Loucy (cell line): ENCODE measurements around the gene TMEM139.

Source experiments
- H2AFZ ChIP-seq: fragments of 200-600 bp; sonication (generic); 2 replicates; pipeline ENCODE4 v1.6.0; 2016; ENCODE audit warnings: antibody characterized with exemption, mild to moderate bottlenecking, low read length, moderate library complexity
- H3F3A ChIP-seq: fragments of 200-600 bp; 2 replicates; pipeline ENCODE4 v1.6.0; 2016; ENCODE audit warnings: antibody characterized with exemption, low read depth, mild to moderate bottlenecking
- H3K27me3 ChIP-seq: fragments of 200-600 bp; sonication (generic); 2 replicates; pipeline ENCODE4 v1.6.1; 2014; ENCODE audit warnings: low read length, mild to moderate bottlenecking; ENCODE audit not compliant: insufficient read depth, poor library complexity, severe bottlenecking
- H3K36me3 ChIP-seq: fragments of 200-600 bp; sonication (generic); 2 replicates; pipeline ENCODE4 v1.6.1; 2016; ENCODE audit warnings: low read length; ENCODE audit not compliant: insufficient read depth
- H3K4me1 ChIP-seq: fragments of 200-600 bp; sonication (generic); 2 replicates; pipeline ENCODE4 v1.5.1; 2014; ENCODE audit warnings: low read length, mild to moderate bottlenecking; ENCODE audit not compliant: insufficient read depth, poor library complexity, severe bottlenecking
- H3K4me2 ChIP-seq: fragments of 200-600 bp; sonication (generic); 2 replicates; pipeline ENCODE4 v1.6.0; 2014; ENCODE audit warnings: antibody characterized with exemption, low read length, low read depth, mild to moderate bottlenecking; ENCODE audit not compliant: poor library complexity, severe bottlenecking
- H3K4me3 ChIP-seq: fragments of 200-600 bp; sonication (generic); 2 replicates; pipeline ENCODE4 v1.5.1; 2014; ENCODE audit warnings: low read length, mild to moderate bottlenecking, mixed read lengths; ENCODE audit not compliant: poor library complexity, severe bottlenecking
- H3K79me2 ChIP-seq: fragments of 200-600 bp; sonication (generic); 2 replicates; pipeline ENCODE4 v1.6.1; 2014; ENCODE audit warnings: low read length; ENCODE audit not compliant: insufficient read depth
- H3K9ac ChIP-seq: fragments of 200-600 bp; sonication (generic); 2 replicates; pipeline ENCODE4 v1.6.0; 2014; ENCODE audit warnings: mild to moderate bottlenecking, low read depth, low read length, moderate library complexity; ENCODE audit not compliant: poor library complexity, severe bottlenecking
- H3K9me2 ChIP-seq: fragments of 200-600 bp; sonication (generic); replicated peaks from 2 replicates; pipeline ENCODE4 v1.6.1; 2016; ENCODE audit warnings: low read depth, low read length, mixed read lengths
- H3K9me3 ChIP-seq: fragments of 200-600 bp; sonication (generic); 2 replicates; pipeline ENCODE4 v1.6.1; 2014; ENCODE audit warnings: mild to moderate bottlenecking, antibody characterized with exemption, low read length, low read depth; ENCODE audit not compliant: insufficient read depth
- H4K20me1 ChIP-seq: fragments of 200-600 bp; sonication (generic); 2 replicates; pipeline ENCODE4 v1.6.0; 2014; ENCODE audit warnings: antibody characterized with exemption, low read length, mild to moderate bottlenecking; ENCODE audit not compliant: insufficient read depth, poor library complexity, severe bottlenecking
- EZH2phosphoT487 ChIP-seq: fragments of 200-600 bp; IDR thresholded peaks from 2 replicates; pipeline ENCODE4 v1.6.1; 2018; ENCODE audit warnings: antibody characterized with exemption, mild to moderate bottlenecking, moderate library complexity, borderline replicate concordance
- TF ChIP-seq, protein P1 (sequence below): fragments of 200-600 bp; sonication (generic); conservative IDR thresholded peaks from 2 replicates; pipeline ENCODE4 v1.5.1; 2014; ENCODE audit warnings: mild to moderate bottlenecking, antibody characterized with exemption, low read length

TMEM139 gene

DNA sequence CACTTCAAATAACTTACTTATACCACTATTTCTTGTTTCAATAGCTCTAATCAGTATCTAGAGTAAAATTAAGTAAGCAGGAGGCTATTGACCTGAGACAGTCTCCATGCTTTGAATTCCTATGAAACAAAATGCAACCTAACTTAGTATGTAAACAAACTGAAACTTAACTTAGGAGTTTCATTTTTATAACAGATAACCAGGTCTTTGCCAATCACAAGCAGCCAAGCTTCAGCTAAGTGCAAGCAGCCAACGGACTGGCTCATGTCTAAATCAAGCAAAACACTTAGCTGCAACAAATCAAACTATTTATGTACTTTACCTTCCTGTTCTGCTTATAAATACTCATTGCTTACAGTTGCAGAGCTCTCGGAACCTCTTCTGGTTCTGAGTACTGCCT lies 25.9 kb upstream of the TMEM139 start:
- Histone ChIP-seq H3K4me2 (no peak overlapping the region), H3K27me3 (no peaks in the 10 kb centered on the region), H4K20me1 (no peaks in the 10 kb centered on the region), H3K79me2 (peaks cover 5% of the 10 kb centered on the region; the same call in 1 of the 2 replicates), H3K9me2 (no peaks in the 10 kb centered on the region), H2AFZ (no peak overlapping the region), H3K4me1 (peaks cover 9% of the 10 kb centered on the region), H3K9me3 (no peaks in the 10 kb centered on the region), H3K9ac (no peak overlapping the region), H3F3A (no peaks in the 10 kb centered on the region; the same call in 1 of the 2 replicates), H3K36me3 (no peaks in the 10 kb centered on the region), H3K4me3 (no peak overlapping the region)
- TF ChIP-seq EZH2phosphoT487 = no peak
- TF ChIP-seq, protein P1, sequence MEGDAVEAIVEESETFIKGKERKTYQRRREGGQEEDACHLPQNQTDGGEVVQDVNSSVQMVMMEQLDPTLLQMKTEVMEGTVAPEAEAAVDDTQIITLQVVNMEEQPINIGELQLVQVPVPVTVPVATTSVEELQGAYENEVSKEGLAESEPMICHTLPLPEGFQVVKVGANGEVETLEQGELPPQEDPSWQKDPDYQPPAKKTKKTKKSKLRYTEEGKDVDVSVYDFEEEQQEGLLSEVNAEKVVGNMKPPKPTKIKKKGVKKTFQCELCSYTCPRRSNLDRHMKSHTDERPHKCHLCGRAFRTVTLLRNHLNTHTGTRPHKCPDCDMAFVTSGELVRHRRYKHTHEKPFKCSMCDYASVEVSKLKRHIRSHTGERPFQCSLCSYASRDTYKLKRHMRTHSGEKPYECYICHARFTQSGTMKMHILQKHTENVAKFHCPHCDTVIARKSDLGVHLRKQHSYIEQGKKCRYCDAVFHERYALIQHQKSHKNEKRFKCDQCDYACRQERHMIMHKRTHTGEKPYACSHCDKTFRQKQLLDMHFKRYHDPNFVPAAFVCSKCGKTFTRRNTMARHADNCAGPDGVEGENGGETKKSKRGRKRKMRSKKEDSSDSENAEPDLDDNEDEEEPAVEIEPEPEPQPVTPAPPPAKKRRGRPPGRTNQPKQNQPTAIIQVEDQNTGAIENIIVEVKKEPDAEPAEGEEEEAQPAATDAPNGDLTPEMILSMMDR = no peak

DNA sequence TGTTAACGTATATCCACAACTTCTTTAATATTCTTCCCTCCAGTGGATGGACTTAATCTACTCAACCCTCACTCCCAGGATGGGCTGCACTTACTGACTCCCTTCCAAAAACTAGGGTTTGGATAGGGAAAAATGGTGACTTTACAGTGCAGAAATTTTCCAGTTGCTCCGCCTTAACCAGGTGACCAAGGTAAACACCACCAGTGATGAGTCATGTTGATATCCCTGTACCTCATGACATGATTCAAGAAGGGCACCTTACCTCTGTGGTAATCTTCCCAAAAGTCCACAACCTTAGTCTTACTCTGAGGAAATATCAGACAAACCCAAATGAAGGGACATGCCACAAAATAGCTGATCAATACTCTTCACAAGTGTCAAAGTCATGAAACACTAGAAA lies 25.0 kb upstream of the TMEM139 start:
- H3K9ac ChIP-seq = no peak overlapping the region
- no peaks in the 10 kb centered on the region for H4K20me1 ChIP-seq
- H3K27me3 ChIP-seq = no peaks in the 10 kb centered on the region
- H3K4me2 ChIP-seq = no peak overlapping the region
- no peak for TF ChIP-seq EZH2phosphoT487
- TF ChIP-seq, protein P1 = no peak
- no peaks in the 10 kb centered on the region for H3K9me2 ChIP-seq
- H3F3A ChIP-seq = no peaks in the 10 kb centered on the region; the same call in 1 of the 2 replicates
- H3K9me3 ChIP-seq = no peaks in the 10 kb centered on the region
- no peak overlapping the region for H3K4me3 ChIP-seq
- peaks cover 17% of the 10 kb centered on the region for H3K4me1 ChIP-seq
- H2AFZ ChIP-seq = no peak overlapping the region
- H3K36me3 ChIP-seq = no peaks in the 10 kb centered on the region
- H3K79me2 ChIP-seq = peaks cover 14% of the 10 kb centered on the region; the same call in 1 of the 2 replicates

DNA sequence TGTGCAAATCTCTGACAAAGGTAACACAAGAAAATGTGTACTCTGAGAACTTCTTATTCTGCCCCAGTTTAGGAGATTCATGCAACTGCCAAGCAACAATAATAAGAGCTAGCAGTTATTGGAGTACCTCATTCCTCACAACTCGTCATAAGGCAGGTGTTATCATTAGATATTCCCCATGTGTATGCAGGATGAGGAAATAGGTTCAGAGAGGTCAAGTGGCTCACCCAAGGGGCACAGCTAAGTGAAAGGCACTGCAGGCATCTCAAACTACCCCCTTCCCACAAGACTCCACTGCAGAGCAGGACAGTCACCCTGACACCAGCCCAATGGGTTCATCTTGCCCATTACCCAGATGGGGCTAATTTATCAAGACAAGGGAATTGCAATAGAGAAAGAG lies 22.9 kb upstream of the TMEM139 start:
- peaks cover 15% of the 10 kb centered on the region; the same call in 1 of the 2 replicates for H3K79me2 ChIP-seq
- no peak overlapping the region for H3K9ac ChIP-seq
- H4K20me1 ChIP-seq = no peaks in the 10 kb centered on the region
- H3K9me3 ChIP-seq = no peaks in the 10 kb centered on the region
- H3K36me3 ChIP-seq = no peaks in the 10 kb centered on the region
- no peak overlapping the region for H3K4me2 ChIP-seq
- H3K27me3 ChIP-seq = no peaks in the 10 kb centered on the region
- no peaks in the 10 kb centered on the region for H3K9me2 ChIP-seq
- peaks cover 22% of the 10 kb centered on the region for H3K4me1 ChIP-seq
- no peak overlapping the region for H2AFZ ChIP-seq
- TF ChIP-seq EZH2phosphoT487 = no peak
- TF ChIP-seq, protein P1 = no peak
- H3K4me3 ChIP-seq = no peak overlapping the region
- H3F3A ChIP-seq = no peaks in the 10 kb centered on the region; the same call in 1 of the 2 replicates
